Gastroesophageal sphincter (tissue), 3 donors: ENCODE data around the gene KRT72.

Experiments used
- EP300 ChIP-seq: sonication (generic); formaldehyde crosslinking; IDR thresholded peaks from one replicate; pipeline ENCODE4 v1.6.1; 2017; ENCODE audit warnings: antibody characterized with exemption, mild to moderate bottlenecking
- POLR2AphosphoS5 ChIP-seq: sonication (generic); formaldehyde crosslinking; IDR thresholded peaks from one replicate; pipeline ENCODE4 v1.6.1; 2017; ENCODE audit warnings: antibody characterized with exemption
- TF ChIP-seq, protein P1 (sequence below), 4 experiments: fragments of 200-600 bp in 2 of 4; fragments of 450-650 bp in 2 of 4; sonication (generic) in 1 of 4; IDR thresholded peaks; one replicate each; pipeline ENCODE4 v1.5.1; 2017 to 2019; ENCODE audit warnings: antibody characterized with exemption in 4 of 4, mild to moderate bottlenecking in 2 of 4, moderate library complexity in 2 of 4

DNA sequence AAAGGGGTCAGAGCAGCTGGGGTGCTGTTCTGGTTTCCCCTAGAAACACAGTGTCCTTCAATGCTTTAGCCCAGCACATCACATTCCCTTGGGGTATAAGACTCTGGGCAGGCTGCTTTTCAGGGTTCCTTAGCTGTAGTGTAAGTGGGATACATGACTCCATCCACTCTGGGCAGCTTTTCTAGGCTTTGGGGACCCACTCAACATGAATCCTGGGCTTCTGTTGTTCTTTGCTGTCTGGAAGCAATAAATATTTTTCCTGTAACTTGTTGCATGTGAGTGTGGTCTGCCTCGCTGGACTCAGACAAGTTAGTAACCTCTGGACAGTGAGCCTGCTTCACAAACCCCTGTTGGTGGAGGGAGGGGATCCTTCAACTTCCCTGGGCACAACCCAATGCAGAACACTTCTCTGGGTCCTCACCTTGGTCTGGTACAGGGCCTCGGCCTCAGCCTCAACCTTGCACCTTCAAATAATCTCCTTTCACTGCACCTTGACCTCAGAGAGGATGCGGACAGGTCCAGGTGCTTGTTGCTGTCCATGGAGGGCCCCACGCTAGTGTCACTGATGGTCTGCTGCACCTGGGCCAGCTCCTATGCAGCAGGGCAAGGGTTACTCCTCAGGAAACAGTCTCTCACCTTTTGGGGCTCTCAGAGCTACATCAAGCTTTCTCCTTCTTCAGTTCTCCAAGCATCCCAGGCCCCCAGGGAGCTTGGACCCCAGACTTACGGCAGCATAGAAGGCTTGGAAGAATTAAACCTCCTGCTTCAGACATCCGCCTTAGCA lies 30.6 kb upstream of the KRT72 start:
- TF ChIP-seq, protein P1, sequence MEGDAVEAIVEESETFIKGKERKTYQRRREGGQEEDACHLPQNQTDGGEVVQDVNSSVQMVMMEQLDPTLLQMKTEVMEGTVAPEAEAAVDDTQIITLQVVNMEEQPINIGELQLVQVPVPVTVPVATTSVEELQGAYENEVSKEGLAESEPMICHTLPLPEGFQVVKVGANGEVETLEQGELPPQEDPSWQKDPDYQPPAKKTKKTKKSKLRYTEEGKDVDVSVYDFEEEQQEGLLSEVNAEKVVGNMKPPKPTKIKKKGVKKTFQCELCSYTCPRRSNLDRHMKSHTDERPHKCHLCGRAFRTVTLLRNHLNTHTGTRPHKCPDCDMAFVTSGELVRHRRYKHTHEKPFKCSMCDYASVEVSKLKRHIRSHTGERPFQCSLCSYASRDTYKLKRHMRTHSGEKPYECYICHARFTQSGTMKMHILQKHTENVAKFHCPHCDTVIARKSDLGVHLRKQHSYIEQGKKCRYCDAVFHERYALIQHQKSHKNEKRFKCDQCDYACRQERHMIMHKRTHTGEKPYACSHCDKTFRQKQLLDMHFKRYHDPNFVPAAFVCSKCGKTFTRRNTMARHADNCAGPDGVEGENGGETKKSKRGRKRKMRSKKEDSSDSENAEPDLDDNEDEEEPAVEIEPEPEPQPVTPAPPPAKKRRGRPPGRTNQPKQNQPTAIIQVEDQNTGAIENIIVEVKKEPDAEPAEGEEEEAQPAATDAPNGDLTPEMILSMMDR (IDR thresholded peaks at IDR 0.05), result no peak
- TF ChIP-seq EP300 (no peak), POLR2AphosphoS5 (no peak)
